GM21717 (cell line): ENCODE results near the gene PLEKHA4.
"Not testable (repeated sequence)": the region's sequence is repeated elsewhere in the genome, so short reads cannot be mapped to it uniquely, and the experiment has no call there.

Experiments
- ATAC-seq: cut with Tn5 transposase; IDR thresholded peaks from one replicate; pipeline ENCODE4 v1.9.1; 2021; ENCODE audit warnings: mild to moderate bottlenecking, moderate library complexity; ENCODE audit not compliant: unreplicated experiment

The PLEKHA4 gene

DNA sequence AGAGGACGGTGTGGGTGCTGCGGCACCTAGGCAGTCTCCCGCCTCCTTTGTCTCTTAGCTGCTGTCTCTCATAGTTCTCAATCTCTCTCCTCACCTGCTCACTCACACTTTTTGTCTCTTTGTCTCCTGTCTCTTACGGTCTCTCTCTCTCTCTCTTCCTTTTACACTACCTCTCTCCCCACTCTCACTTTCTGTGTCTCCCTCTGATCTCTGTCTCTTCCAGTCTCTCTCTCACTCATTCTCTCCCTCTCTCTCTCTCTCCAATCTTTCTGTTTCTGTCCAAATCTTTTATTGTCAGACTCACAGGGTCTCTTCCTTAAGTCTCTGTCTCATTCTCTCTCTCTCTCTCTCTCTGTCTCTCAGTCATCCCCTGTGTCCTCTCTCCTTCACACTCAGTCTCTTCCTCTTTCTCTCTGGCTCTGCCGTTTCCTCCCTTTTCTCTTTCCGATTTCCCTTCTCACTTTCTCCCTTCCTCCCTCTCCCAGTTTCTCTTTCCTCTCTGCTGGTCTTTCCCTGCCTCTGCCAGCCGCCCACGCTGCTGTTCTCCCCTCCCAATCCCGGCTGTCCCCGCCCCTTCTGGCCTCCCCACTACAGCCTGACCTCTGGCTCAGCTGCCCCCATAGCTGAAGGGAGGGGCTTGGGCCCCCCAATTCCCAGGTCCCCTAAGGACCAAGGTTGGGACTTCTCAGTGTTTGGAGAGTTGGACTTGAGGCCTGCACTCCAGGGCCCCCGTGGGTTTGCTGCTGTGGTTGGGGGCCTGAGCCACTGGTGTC is at the start of gene PLEKHA4:
Gene PLEKHA4, minus strand, starts transcription at position 504 of the 773 bp plus-strand sequence. CDS start 997 bp downstream, outside the sequence.
- ATAC-seq: no peak

GRCh38 chr19:48918071-48918470 is 49.7 kb upstream of the PLEKHA4 start:
- no peak for ATAC-seq

- no peak for ATAC-seq
These were observed 47.3 kb upstream of the PLEKHA4 start for GRCh38 chr19:48915757-48916156.

DNA sequence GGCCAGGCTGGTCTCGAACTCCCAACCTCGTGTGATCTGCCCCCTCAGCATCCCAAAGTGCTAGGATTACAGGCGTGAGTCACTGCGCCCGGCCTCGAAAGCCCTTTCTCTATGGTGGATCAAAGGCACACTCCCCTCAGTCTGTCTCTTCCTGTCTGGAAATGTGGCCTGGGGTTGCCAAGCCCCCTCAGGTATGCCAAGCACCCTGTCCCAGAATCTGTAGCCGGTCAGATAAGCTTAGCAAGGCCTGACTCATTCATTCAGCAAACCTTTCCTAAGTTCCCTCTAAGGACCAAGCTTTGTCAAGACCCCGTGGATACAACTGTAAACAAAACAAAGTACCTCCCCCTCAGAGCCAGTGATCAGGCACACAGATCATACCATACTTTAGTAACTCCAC is 45.8 kb upstream of the PLEKHA4 start:
- no peak for ATAC-seq

DNA sequence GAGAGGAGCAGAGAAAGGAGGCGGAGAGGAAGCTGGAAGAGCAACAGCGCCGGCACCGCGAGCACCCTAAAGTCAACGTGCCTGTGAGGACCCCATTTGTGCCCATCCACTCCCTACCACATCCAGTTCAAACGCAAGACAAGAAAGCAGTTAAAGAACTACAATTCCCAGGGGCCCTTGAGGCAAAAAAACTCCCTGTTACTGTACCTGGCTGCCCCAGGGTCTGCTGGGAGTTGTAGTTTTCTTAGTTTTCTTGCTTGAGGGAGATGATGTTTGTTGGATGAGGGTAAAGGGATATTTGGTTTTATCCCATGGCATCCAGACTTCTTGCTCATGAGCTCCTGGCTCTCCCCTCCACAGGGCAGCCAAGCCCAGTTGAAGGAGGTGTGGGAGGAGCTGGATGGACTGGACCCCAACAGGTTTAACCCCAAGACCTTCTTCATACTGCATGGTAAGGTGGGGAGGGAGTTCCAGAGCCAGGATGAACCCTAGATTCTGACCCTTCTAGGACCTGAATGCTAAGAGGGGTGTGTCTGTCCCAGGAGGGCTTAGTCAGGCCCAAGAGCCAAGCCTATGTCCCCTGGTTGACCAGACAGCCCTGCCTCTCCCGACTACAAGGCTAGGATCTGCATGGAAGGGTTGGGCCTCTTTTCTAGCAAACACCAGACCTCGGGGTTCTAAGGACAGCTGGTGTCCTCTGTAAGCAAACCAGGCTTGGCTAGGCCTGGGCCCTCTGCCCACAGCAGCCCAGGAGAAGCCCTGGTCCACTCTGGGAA is 44.9 kb upstream of the PLEKHA4 start:
- no peak for ATAC-seq

GRCh38 chr19:48910803-48911202 is 42.4 kb upstream of the PLEKHA4 start:
- no peak for ATAC-seq

- ATAC-seq: not testable (repeated sequence)
These were observed 41.1 kb upstream of the PLEKHA4 start for GRCh38 chr19:48909424-48910077.

DNA sequence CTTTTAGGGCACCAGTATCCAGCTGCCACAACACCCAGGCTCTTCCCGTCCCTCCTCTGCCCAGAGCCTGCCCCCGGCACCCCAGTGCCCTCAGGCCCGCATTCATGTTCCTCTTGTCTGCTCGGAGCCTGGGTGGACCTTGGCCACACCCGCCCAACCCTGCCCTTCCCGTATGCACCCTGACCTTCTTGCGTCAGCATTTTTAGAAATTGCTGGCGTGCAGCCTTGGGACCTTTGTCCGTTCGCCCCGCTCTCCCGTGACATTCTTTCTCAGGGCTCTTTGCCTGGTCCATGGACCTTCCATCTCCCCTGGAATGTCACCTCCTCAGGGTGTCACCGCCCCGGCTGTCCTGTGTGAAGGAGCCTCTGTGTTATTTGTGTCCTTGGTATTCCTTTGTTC is 39.3 kb upstream of the PLEKHA4 start:
- no peak for ATAC-seq

- ATAC-seq: no peak
These were observed 37.9 kb upstream of the PLEKHA4 start for GRCh38 chr19:48906324-48906723.

- no peak for ATAC-seq
These were observed 37.2 kb upstream of the PLEKHA4 start for GRCh38 chr19:48905664-48906063.

DNA sequence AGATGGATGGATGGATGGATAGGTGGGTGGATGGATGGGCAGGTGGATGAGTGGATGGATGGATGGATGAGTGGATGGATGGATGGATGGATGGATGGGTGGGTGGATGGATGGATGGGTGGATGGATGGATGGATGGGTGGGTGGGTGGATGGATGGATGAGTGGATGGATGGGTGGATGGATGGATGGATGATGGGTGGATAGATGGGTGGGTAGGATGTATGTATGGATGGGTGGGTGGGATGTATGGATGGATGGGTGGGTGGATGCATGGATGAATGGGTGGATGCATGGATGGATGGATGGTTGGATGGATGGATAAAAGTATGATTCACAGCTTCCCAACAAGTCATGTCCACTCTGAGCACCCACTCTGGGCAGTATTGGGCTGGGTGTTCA is 35.4 kb upstream of the PLEKHA4 start:
- ATAC-seq: not testable (repeated sequence)

GRCh38 chr19:48902291-48902690 is 33.9 kb upstream of the PLEKHA4 start:
- ATAC-seq: not testable (repeated sequence)

- no peak for ATAC-seq
These were observed 32.3 kb upstream of the PLEKHA4 start for GRCh38 chr19:48900477-48901406.

DNA sequence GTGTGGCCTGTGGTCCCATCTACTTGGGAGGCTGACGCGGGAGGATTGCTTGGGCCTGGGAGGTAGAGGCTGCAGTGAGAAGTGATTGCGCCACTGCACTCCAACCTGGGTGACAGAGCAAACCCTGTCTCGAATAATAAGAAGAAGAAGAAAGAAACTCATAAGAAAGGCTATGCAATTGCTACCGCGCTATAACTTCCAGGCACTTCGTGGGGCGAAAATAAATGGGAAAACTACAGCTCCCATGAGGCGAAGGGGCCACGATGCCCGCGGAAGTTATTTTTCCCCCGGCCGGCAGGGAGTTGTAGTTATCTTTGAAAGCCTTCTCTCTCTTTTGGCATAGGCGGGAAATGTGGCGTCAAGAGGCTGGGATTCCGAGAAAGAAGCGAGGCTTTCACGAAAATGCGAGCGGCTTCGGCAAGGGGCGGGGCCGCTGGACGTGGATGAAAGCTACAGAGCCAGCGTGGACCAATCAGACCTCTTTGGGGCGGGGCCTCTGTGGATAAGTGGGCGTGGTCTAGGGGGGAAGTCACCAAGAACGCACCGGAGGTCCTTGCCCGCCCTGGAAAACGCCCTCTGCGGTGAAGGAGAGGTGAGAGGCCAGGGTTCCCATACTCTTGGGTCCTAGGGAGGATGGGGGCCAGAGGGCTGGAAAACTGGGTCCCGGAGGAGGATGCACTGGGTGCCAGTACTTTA is 31.5 kb upstream of the PLEKHA4 start, which contains the start of gene NUCB1:
Gene NUCB1, plus strand, starts transcription at position 532 of the 696 bp plus-strand sequence. CDS start 485 bp downstream, outside the sequence.
- peak; percentile 70 for ATAC-seq

- ATAC-seq: not testable (repeated sequence)
These were observed 31.0 kb upstream of the PLEKHA4 start for GRCh38 chr19:48899386-48899749.

- no peak for ATAC-seq
These were observed 28.8 kb upstream of the PLEKHA4 start for GRCh38 chr19:48897181-48897580.

DNA sequence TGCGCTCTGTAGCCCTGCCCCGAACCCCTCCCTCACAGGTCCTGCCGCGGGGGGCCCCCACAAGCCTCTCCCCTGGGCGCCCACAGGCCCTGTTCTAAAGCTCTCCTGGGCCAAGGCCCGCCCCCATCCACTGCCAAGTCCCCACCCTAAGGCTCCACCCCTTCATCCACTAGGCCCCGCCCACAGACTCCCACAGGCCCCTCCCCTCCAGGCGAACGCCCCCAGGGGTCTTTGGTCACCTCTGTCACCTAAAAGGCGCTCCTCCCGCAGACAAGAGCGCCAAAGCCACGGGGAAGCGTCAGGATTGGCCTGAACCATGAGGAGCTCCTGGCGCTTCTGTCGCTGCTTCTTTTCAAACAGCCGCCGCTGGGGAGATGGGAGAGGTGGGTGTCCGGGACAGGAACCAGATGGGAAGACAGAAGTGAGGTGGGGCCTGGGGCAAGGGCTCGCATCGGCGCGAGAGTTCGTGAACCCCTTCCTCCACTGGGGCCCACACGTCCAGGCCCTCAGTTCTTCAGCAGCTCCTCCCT is 27.8 kb upstream of the PLEKHA4 start:
- no peak for ATAC-seq

GRCh38 chr19:48895226-48895625 is 26.8 kb upstream of the PLEKHA4 start:
- no peak for ATAC-seq

GRCh38 chr19:48890551-48890950 is 22.1 kb upstream of the PLEKHA4 start:
- ATAC-seq: no peak

- not testable (repeated sequence) for ATAC-seq
These were observed 21.1 kb upstream of the PLEKHA4 start for GRCh38 chr19:48889496-48889895.
